H7 (cell line): ENCODE results near the gene FCN3. TPM values are rescaled to one million over a fixed set of nuclear protein-coding genes. Genes with fewer than 3 reads are reported as not detected.

ENCODE experiments used
- total RNA-seq: library from RNA; depleted of rRNA; stranded (reverse); fragments of >200 nt; shearing (Covaris generic); gene quantifications from 2 replicates; pipeline ENCODE4 v1.2.3, GENCODE V29; 2014; rRNA removed

The FCN3 gene
- total RNA-seq, 1 experiment from 2014 or later, result 0.14 TPM

Other genes starting within 250 kb of the FCN3 start
- gene SLC9A1, start 219.7 kb downstream of the FCN3 start, total RNA-seq, result 12.6 and 13.1 TPM in 2 replicates
- 23.9 and 26.1 TPM in 2 replicates for gene WDTC1, start 140.2 kb downstream of the FCN3 start, total RNA-seq
- 41.0 and 53.4 TPM in 2 replicates for gene TMEM222, start 52.7 kb downstream of the FCN3 start, total RNA-seq
- gene SYTL1, start 32.8 kb downstream of the FCN3 start, total RNA-seq, result 5.6 and 6.4 TPM in 2 replicates
- gene MAP3K6, start 7.9 kb downstream of the FCN3 start, total RNA-seq, result 10.7 and 14.6 TPM in 2 replicates
- 1.7 and 3.8 TPM in 2 replicates for gene CD164L2, start 8.5 kb upstream of the FCN3 start, total RNA-seq
- 5.8 and 8.5 TPM in 2 replicates for gene GPR3, start 17.8 kb upstream of the FCN3 start, total RNA-seq
- gene WASF2, start 115.3 kb upstream of the FCN3 start, total RNA-seq, result 34.3 and 44.3 TPM in 2 replicates
- gene AHDC1, start 229.3 kb upstream of the FCN3 start, total RNA-seq, result 8.8 and 11.2 TPM in 2 replicates